ENCODE results near the gene CEP112.

Gene CEP112

GRCh38 chr17:66054242-66054641 is 137.7 kb downstream of the CEP112 start:
- no peak for DNase-seq

GRCh38 chr17:66044083-66044482 is 147.8 kb downstream of the CEP112 start:
- no peak for DNase-seq

- no peak for DNase-seq
These were observed 148.5 kb downstream of the CEP112 start for GRCh38 chr17:66043419-66043818.

GRCh38 chr17:66040402-66040801 is 151.5 kb downstream of the CEP112 start:
- DNase-seq, result no peak

- DNase-seq, result no peak
These were observed 153.8 kb downstream of the CEP112 start for GRCh38 chr17:66038125-66038524.

GRCh38 chr17:66037221-66037620 is 154.7 kb downstream of the CEP112 start:
- DNase-seq, result no peak

- DNase-seq, result no peak
These were observed 159.7 kb downstream of the CEP112 start for GRCh38 chr17:66032082-66032712.

GRCh38 chr17:66025551-66025950 is 166.4 kb downstream of the CEP112 start:
- no peak for DNase-seq

- DNase-seq, result no peak
These were observed 170.2 kb downstream of the CEP112 start for GRCh38 chr17:66021757-66022156.

GRCh38 chr17:66018786-66019185 is 173.1 kb downstream of the CEP112 start:
- DNase-seq, result no peak

GRCh38 chr17:66016231-66016630 is 175.7 kb downstream of the CEP112 start:
- DNase-seq, result no peak

- no peak for DNase-seq
These were observed 183.3 kb downstream of the CEP112 start for GRCh38 chr17:66008680-66009079.

- DNase-seq, result no peak
These were observed 185.3 kb downstream of the CEP112 start for GRCh38 chr17:66006654-66007053.

- DNase-seq, result no peak
These were observed 189.1 kb downstream of the CEP112 start for GRCh38 chr17:66002812-66003211.

GRCh38 chr17:66002063-66002585 is 189.8 kb downstream of the CEP112 start:
- no peak for DNase-seq

- DNase-seq, result no peak
These were observed 191.7 kb downstream of the CEP112 start for GRCh38 chr17:66000216-66000615.

- DNase-seq, result no peak
These were observed 193.3 kb downstream of the CEP112 start for GRCh38 chr17:65998675-65999074.

- DNase-seq, result no peak
These were observed 197.3 kb downstream of the CEP112 start for GRCh38 chr17:65994679-65995078.

GRCh38 chr17:65994114-65994513 is 197.8 kb downstream of the CEP112 start:
- DNase-seq, result no peak

- DNase-seq, result no peak
These were observed 201.3 kb downstream of the CEP112 start for GRCh38 chr17:65990593-65990992.

- DNase-seq, result no peak
These were observed 203.5 kb downstream of the CEP112 start for GRCh38 chr17:65988451-65988850.

- DNase-seq, result no peak
These were observed 203.9 kb downstream of the CEP112 start for GRCh38 chr17:65987988-65988387.

GRCh38 chr17:65985571-65985970 is 206.4 kb downstream of the CEP112 start:
- DNase-seq, result no peak

GRCh38 chr17:65984299-65984698 is 207.6 kb downstream of the CEP112 start:
- DNase-seq, result no peak

- no peak for DNase-seq
These were observed 213.1 kb downstream of the CEP112 start for GRCh38 chr17:65978871-65979270.

All from activated effector memory CD4-positive, alpha-beta T cell treated with anti-CD3 and anti-CD28 coated beads, Interleukin-2, amount 50 U/mL, for 16 hours (primary cell).